Chondrocyte (in vitro differentiated cells): ENCODE results near the gene DGKH. TPM values are rescaled to one million over a fixed set of nuclear protein-coding genes. Genes with fewer than 3 reads are reported as not detected.
A peak's percentile ranks its signal among the peaks of the same experiment; 100 is the strongest.

Experiments used
- DNase-seq: peaks from one replicate; pipeline ENCODE4 v3.0.0; 2021; ENCODE audit warnings: mixed read lengths, low spot score
- H3K27ac Mint-ChIP-seq: one replicate; pipeline ENCODE4 v1.8.0; 2021; ENCODE audit warnings: mild to moderate bottlenecking, moderate library complexity, mixed read lengths; ENCODE audit not compliant: unreplicated experiment
- H3K27me3 Mint-ChIP-seq: 2 replicates; pipeline ENCODE4 v1.8.0; 2021; ENCODE audit warnings: low read depth, mixed read lengths
- H3K36me3 Mint-ChIP-seq: 2 replicates; pipeline ENCODE4 v1.8.0; 2021; ENCODE audit warnings: low read depth, mixed read lengths
- H3K4me1 Mint-ChIP-seq: 2 replicates; pipeline ENCODE4 v1.8.0; 2021; ENCODE audit warnings: low read depth, mild to moderate bottlenecking, mixed read lengths
- H3K4me3 Mint-ChIP-seq: one replicate; pipeline ENCODE4 v1.8.0; 2021; ENCODE audit warnings: mild to moderate bottlenecking, moderate library complexity, mixed read lengths; ENCODE audit not compliant: unreplicated experiment
- H3K9me3 Mint-ChIP-seq: 2 replicates; pipeline ENCODE4 v1.8.0; 2021; ENCODE audit warnings: low read depth, mixed read lengths
- CTCF ChIP-seq: fragments of 200-600 bp; sonication (generic); IDR thresholded peaks from 2 replicates; pipeline ENCODE4 v1.5.0; 2021; ENCODE audit warnings: antibody characterized with exemption, mild to moderate bottlenecking, moderate library complexity
- total RNA-seq: library from RNA; stranded (reverse); gene quantifications from 3 replicates; pipeline ENCODE4 v1.2.1, GENCODE V29; 2021

DGKH gene
- total RNA-seq, 1 donor from 2014 or later = 14.7 TPM

DNA sequence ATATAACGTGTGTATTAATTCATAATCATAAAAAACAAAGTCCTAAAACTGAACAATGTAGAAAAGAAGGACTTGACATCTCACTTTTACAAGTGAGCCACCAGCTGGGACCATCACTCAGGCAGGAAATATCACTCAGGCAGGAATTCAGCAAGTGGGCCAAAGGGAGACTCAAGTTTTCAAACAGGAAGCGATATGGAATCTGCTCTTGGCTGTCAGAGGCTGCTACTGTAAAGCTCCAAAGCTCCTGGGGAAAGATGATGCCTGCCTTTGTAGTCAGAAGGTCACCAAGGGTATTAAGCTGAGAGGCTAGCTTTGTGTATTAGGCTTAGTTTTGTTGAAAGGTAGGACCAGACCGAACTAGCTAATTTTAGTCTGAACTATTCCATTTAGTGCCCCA lies 218.0 kb downstream of the DGKH start:
- Mint-ChIP-seq H3K27ac (peak overlapping the region; percentile 84), H3K36me3 (no peaks in the 10 kb centered on the region), H3K4me3 (no peak overlapping the region), H3K4me1 (peaks cover 20% of the 10 kb centered on the region), H3K27me3 (no peaks in the 10 kb centered on the region), H3K9me3 (peaks cover 8% of the 10 kb centered on the region)
- DNase-seq = no peak
- TF ChIP-seq CTCF = no peak

DNA sequence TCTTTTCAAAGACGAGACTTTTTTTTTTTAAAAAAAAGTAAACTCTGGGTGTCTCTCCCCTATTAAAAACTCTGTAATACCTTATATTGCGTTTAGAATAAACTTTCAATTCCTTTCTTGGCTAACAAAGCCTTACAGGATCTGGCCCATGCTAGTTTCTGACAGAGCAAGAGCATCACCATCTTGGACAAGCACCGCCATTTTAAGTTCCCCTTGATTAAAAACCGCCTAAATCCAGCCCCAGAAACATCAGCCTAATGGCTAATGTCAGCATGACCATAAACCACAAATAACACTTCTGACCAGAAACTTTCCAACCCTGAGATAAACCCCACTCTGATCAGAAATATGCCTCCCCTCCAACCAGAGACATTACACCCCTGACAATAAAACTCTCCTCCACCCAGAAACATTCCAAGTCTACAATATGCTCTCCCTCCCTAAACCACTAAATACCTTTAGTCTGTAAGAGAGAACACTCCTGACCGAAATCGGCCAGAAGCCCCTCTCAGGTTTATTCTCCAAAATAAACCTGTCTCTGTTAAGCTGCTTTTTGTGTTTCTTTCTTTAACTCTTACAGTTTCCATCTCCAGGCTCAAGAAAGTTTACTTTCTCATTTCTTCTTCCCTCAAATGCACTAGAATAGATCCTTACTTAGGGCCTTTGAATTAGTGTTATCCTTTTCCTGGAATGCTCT lies 221.9 kb downstream of the DGKH start:
- Mint-ChIP-seq H3K4me1 (peaks cover 41% of the 10 kb centered on the region), H3K27ac (no peak overlapping the region), H3K36me3 (no peaks in the 10 kb centered on the region), H3K27me3 (no peaks in the 10 kb centered on the region), H3K4me3 (no peak overlapping the region), H3K9me3 (peaks cover 8% of the 10 kb centered on the region)
- TF ChIP-seq CTCF = no peak
- DNase-seq = no peak

DNA sequence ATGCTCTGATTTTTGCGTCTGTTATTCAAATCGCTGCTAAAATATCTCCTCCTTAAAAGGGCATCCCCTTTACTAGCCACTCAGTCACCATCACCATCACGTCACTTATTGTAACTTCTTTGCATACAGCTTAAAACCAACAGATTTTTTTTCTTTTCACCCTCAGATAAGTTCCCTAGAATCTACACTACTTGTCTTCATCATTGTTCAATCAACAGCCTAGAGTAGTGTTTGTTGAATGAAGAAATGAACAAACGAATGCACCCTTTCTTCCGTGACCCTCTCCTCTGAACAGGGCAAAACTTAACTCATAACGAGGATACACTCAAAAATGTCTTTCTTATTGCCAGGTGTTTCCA lies 222.4 kb downstream of the DGKH start:
- peaks cover 41% of the 10 kb centered on the region for H3K4me1 Mint-ChIP-seq

GRCh38 chr13:42271337-42272114 lies 223.1 kb downstream of the DGKH start:
- Mint-ChIP-seq H3K36me3 (no peaks in the 10 kb centered on the region), H3K4me1 (peaks cover 38% of the 10 kb centered on the region), H3K27ac (peak overlapping the region; percentile 94), H3K9me3 (peaks cover 8% of the 10 kb centered on the region), H3K27me3 (no peaks in the 10 kb centered on the region), H3K4me3 (peak overlapping the region; percentile 98)
- peak; percentile 96 for DNase-seq
- TF ChIP-seq CTCF = no peak

More for the DNA sequence above, 222.4 kb downstream of the DGKH start:
- no peak for TF ChIP-seq CTCF
- peaks cover 8% of the 10 kb centered on the region for H3K9me3 Mint-ChIP-seq
- H3K36me3 Mint-ChIP-seq = no peaks in the 10 kb centered on the region
- H3K27me3 Mint-ChIP-seq = no peaks in the 10 kb centered on the region
- no peak for DNase-seq
- H3K4me3 Mint-ChIP-seq = peak overlapping the region; percentile 98
- no peak overlapping the region for H3K27ac Mint-ChIP-seq

DNA sequence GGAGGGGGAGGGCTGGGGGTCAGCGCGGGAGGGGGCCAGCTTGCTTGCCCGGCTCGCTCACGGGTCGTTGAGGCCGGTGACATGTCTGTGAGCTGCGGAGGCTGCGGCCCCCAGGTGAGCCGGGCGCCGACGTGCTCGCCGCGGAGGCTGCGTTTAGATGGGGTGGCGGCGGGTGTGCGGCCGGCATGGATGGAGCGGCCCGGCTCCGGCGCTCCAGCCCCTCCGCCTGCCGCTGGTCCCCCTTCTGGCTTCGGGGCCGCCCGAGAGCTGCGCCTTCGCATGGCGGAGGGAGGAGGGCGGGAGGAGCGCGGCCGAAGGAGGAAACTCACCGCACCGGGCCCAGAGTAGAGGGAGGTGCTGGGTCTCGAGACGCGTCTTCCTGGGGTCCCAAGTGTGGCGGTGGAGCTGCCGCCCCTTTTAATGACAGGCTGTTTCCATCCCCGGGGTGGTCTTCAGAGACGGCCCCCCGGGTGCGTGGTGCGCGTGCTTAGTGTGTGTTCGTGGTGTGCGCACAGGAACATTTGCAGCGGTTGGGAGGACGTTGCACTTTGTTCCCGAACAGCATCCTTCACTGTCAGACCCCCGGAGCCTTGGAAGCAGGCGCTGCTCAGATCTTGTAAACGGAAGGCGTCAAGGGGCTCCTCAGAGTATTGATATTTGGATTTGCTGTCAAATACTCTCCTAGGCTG lies 223.8 kb downstream of the DGKH start, which contains the start of gene AKAP11:
Gene AKAP11, plus strand, starts transcription at position 38 of the 689 bp plus-strand sequence. CDS start 14,197 bp downstream, outside the sequence.
- peak within 1 kb of the TSS; percentile 94 for H3K27ac Mint-ChIP-seq
- H3K27me3 Mint-ChIP-seq = no peaks in the 10 kb centered on the region
- H3K4me1 Mint-ChIP-seq = peaks cover 30% of the 10 kb centered on the region
- H3K4me3 Mint-ChIP-seq = peak within 1 kb of the TSS; percentile 98
- peak; percentile 68 for DNase-seq
- peak; percentile 19 for TF ChIP-seq CTCF
- H3K36me3 Mint-ChIP-seq = no peaks in the 10 kb centered on the region
- H3K9me3 Mint-ChIP-seq = peaks cover 8% of the 10 kb centered on the region
